NCI-H2081 (cell line): ENCODE results near the gene STK39.

ENCODE experiments used
- DNase-seq, 2 experiments: peaks; one replicate each; lab custom pipeline; 2025; lab: John Stamatoyannopoulos, UW

Gene STK39

DNA sequence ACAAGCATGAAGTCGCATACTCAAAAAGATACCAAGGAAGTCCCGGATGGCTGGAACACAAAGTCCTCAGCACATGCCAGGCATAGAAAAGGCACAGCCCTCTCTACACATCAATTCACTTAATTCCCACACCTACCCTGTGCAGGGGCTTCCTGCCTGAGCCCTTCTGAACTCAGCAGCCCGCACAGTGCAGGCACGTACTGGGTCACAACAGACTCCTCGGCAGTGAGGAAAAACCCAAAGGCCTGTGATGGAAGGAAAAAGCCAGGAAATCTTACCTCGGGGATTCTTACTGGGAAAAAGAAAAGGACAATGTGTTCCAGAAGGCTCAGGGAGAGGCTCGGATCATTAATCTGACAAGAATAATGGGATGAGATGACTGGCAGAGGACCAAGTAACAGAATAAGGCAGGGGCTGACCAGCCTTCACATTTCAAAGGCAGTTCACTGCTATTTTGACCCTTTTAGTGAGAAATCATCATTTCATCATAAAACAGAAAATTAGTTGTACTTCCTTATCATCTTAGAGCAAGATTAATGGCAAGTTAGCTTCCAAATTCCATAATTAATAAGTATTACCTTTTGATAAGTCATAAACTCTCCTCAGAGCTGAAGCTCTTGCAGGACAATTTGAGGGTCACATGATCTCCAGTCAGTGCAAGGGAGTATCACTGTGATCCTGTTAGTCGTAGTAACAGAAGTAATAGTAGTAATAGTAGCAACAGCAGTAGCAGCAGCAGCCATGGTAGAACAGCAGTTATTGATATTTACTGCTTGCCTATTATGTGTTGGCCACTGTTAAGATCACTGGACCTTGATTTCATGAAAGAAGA, 87.4 kb downstream of the STK39 start:
- DNase-seq: no peak

DNA sequence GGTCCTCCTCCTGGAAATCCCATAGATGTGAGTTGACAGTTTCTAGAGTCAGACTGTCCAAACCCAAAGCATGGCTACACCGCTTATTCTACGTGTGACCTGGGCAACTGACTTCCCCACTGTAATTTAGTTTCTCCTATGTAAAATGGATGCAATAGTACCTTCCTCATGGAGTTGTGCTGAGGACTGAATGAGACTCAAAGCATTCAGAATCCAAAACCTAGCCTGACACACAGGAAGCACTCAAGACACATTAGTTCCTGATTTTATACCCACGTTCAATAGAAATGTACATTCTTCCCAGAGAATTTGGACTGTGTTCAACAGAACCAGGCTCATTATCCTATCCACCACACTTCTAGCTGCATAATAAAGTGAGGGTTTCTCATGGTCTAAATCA, 88.8 kb downstream of the STK39 start:
- no peak for DNase-seq

DNA sequence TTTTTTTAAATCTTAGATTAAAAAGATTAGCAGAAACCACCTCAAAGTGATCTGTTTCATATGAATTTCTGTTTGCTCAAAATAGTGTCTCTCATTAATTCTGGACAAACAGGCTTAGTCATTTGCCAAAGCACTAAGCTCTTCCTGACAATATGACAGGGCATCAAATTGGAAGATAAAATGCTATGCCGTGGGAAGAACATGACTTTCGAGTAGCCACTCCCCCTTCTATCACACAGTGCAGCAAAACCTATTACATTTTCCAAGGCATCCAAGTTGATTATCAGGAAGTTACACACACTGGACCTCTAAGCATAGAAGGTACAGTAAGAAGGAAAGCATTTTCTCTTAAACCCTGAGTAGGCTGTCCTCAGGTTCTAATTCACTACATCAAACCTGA, 89.5 kb downstream of the STK39 start:
- no peak for DNase-seq

DNA sequence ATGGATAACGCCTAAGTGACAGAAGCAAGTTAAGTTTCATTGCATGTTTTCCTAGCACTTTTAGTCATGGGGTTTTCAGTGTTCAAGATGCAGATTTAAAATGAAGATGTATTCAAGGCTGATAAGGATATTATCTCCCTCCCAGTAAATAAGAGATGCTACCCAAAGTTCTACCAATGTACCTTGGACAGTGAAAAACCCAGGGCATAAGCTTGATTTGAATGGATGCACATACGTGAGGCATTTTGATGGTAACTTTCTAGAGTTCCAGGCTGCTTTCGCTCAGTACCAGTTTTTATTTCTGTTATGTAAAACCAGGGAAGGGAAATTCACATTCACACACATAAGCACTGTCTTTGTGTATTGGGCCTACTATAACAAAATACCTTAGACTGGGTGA, 90.3 kb downstream of the STK39 start:
- no peak for DNase-seq

DNA sequence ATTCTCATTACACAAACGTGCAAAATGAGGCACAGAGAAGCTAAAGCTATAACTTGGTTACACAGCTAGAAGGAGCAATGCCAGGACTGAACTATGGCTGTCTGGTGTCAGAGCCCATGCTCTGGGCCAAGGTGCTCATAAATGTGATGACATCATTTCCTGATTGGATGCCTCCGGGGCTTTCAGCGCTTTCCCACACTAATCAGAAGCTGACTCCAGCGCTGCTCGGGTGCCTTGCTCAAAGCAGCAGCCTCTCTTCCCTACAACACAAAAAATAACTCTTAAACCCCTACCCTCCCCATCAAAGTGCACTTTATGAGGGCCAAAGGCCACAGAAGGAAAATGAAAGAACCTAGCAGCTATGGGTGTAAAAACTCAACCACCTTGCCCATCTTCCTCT, 90.7 kb downstream of the STK39 start:
- DNase-seq: peak in 1 of 2 experiments; percentile 33

DNA sequence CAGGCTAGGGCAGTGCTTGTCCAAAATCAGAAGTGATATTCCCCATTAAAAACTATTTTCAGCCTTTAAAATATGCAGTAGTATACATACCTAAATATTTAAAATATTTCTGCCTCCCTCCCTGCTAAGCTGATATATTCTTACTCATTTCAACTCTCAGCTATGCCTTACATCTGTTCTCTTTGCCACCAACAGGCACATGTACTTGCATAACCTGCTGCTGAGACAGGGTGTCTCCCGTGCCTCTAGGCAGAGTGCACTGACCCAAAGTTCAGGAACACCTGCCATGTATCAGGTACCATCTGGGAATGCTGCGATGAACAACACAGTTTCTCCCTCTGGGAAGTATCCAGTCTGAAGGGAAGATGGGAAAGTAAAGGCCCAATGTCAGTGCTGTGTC, 91.7 kb downstream of the STK39 start:
- DNase-seq: no peak

DNA sequence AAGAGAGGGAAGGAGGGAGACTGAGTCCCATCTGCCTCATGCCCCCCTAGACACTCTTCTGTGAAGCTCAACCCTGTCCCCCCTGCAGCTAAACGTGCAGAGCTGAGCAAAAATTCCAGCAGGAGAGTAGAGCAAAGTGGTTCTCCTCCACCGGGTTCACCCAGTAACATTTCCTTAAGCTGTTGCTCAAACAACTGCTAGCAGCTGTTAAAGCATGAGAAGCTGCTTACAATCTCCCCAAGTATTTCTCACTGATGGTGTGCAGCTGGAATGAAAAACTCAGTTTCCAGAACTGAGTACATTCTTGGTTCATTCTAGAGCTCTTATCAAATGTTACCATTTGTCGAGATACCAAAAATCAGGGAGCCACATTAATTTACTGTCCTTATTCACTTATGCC, 92.3 kb downstream of the STK39 start:
- DNase-seq: no peak

DNA sequence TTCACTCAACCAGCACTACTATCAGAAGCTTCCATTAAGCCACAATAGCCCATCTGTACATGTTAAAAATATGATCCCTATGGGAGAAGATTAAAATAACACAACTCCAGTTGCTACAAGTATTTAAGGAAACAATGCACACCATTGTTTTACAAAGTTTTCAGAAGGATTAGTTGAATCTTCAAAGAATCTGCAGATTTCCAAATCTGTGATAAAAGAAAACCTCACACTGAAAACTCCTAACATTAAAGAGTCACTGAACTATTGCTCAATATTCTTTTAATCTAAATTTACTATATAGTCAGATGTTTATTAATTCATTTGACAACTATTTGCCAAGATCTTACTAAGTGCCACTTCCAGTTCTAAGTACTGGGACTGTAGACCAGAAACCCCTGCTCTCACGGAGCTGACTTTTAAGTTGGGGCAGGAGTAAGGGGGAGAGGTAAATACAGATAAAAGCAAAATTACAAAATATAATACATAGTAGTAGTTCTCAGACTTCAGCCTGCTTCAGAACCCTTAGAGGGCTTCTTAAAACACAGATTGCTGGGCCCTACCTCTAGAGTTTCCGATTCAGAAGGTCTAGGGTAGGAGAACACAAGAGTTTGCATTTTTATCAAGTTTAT, 94.4 kb downstream of the STK39 start:
- DNase-seq: no peak

DNA sequence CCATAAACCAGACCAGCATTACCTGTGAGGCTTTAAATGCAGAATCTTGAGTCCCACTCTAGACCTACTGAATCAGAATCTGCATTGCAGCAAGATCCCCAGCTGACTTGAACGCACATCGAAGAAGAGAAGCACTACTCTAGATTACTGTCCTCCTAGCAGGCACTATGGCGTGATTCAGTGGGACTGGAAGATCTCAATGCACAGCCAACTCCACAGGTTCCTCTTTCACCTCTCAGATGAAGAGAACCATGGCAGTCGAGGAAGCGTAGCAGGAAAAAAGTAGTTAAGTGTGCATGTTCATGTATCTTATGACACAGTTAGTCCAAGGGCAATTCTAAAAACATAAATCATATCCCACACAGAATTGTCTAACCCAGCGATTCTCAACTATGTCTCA, 97.4 kb downstream of the STK39 start:
- no peak for DNase-seq

DNA sequence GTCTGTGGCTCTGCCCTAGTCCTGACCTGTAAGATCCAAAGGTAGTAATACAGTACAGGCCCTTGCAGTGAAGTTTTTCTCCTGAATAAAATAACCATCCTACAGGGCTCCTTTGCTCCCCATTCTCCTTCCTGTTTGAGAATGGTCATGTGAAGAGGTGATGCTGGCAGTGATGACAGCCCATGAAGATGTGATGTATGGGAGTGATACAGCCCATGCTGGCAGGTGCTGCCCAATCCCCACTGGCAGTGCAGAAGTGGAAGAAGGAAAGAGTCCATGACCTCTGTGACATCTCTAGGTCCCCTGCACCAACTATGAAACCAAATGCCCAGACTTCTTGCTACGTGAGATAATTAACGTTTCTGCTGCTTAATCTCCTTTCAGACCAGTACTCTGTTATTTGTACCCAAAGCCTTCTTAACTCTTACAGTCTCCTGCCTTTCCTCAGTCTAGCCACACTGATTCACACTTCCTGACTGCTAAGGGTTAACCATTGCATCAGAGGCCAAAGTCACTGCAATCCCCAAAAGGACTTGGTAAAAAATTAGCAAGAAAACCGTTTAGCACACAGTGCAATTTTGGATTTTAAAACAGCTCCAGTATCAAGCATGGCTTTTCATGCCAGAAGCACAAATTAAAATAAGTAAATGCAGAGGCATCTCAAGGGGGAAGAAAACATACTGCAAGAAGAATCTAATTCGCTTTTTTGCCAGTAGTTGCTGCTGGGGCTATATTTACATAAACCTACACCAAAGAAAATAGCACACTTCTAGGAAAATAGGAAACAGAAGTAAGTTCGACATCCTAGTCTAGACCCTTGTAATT, 98.0 kb downstream of the STK39 start:
- no peak for DNase-seq

DNA sequence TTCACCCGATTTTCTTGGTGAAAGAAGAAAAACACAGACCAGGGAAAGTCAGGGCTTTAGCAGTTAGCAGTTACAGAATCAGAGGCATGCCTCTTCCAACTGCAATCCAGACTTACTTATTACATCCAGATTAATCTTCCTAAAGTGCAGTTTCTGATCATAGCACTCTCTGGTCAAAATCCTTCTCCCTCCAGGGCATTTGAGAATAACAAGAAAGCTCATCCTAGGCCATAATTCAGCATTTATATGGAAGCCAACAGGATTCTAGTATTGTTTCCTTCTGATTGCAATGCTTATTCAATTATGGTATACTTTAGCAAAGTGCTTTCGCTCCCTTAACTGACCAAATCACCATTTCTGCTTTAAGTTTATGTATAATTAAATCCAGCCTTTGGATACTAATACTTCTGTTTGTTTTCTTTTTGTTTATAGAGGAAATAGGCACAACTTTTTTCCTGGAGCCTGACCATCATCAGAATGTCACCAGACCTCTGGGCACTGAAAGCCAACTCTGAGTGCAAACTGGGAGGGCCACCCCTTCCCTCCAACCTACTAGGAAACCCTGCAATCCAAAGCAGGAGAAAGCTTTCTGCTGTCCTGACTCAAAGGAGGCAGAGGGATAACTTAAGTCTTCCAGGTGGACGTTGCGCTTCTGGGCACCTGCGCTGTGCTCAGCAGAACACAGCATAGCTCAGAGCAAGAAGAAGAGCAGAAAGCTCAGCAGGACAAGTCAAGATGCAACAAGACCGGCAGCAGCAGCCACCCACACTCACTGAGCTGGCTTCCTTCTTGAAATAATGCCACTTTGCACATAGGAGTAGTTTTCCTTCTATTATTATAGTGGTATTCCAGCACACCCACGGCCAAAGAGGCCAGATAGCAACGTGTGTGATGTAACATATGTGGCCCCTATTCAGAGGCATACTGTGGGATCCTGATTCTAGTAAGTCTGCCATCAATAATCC, 99.3 kb downstream of the STK39 start:
- DNase-seq: no peak

DNA sequence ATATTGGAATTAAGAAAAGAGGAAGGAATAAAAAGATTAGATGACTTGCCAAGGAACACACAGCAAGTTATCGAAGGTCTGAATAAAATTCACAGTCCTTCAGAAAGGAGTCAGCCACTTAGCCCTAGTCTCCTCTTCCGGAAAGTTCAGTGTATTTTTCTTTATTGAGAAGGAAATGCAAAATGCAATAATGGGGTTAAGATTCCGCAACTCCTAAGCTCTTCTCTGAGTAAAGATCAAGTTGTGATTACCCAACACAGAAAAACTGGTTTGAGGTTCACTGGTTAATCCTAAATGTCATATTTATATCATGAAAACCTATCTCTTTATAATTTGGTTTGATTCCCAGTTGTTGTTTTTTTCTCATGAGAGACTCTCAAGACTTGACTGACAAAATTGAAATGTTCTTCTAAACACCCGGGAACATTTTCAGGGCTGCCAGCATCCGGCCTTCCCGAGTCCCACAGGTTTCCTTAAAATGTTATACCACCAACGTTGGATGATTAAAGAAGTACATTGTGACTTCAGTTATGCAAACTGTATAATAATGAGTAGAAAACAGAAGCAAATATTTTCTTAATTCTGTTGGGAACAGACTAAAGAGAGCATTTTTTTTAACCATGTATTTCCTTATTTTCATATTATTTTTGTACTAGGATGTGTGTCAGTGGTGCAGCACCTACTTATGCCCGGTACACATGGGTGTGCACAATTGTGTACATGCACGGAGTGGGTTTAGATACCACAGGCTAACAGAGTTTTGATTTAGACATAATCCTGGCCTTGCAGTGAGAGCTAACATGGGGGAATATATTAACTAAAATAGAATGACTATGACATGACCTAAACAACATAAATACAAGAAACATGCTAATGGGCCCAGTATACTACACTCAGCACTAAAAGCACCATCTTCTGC, 100.2 kb downstream of the STK39 start:
- no peak for DNase-seq

DNA sequence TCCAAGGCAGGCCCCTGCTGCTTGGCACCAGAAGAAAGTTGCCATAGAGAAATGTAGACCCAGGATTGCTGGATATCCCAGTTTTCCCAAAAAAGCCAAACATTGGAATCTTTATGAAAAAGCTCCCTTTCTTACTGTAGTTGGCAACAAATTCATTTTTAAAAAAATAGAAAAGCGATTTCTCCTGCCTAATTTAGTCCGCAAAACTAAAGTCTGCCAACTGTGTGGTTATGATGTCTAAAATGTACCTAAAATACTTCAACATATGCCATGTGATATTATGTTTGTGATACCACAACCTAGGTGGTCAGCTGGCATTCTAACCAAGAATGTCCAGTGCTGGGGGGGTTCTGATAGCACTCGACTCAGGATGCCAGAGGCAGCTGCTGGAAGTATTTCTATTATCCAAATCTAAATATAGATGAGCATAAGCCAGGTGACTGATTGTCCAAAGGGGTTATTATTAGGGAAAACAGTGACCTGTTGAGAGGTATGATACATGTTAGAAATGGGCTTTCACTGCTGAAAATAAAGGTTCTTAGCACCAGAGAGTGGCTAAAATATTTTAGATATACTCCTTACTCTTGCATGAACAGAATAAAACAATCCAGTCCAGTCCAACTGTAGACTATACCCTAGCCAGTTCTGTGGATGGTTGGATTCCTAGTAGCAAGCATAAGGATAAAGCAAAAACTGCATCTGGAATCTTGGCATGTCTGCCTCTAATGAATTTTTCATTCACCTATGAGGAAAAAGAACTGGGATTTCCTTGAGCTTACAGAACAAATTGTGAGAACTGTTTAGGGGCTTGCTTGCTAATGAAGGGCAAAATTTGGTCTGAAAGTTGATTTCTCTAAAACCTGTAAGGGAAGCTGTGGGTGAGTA, 101.7 kb downstream of the STK39 start:
- DNase-seq: no peak

DNA sequence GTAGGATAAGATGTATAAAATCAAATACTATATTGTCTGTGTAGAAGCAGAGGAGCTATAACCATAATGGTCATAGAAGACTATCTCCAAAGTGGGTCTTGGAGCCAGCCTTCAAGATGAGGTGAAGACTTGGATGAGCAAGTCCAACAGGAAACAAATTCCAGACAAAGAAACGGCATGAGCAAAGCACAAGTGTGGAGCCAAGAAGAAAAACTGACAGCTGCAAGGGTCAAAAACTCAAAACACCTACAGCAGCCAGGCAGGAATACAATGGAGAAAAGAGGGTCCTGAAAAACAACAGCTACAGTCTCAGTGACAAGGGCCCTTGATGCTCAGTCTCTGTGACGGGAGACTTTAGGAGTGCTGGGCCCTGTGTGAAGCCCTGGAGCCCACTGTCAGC, 102.4 kb downstream of the STK39 start:
- DNase-seq: no peak

DNA sequence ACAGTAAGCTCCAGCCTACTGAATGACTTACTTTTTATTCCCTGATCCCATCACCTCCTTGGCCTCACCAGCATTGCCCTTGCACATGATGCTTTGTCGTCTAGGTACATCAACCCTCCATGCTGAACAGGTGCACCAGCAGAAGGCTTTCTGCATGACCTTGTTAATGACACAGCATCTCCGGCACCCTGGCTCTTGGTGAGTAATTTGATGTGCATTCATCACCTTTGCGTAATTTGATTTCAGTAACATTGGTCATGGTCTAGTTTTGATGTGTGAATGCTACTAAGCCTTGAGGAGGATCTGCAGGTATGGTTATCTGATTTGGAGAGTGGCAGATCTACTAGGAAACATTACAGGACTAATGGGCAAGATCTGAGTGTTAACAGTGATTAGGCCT, 103.6 kb downstream of the STK39 start:
- no peak for DNase-seq

DNA sequence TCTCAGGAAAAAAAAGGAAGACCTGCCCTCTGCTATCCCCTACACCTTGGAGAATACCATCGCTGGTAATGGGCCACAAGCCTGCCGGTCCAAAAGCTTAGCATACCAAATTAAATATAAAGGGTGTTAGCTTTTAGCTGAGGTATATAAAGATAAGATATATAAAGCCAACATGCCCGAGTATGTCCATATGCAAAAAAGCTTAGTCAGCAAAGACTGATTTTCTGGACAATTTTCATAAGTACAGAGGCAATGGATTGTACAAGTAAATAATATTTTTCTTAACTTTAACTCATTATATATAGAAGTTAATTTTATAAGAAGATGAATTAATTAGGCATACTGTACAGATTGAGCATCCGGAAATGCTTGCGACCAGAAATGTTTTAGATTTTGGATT, 106.5 kb downstream of the STK39 start:
- DNase-seq: no peak

DNA sequence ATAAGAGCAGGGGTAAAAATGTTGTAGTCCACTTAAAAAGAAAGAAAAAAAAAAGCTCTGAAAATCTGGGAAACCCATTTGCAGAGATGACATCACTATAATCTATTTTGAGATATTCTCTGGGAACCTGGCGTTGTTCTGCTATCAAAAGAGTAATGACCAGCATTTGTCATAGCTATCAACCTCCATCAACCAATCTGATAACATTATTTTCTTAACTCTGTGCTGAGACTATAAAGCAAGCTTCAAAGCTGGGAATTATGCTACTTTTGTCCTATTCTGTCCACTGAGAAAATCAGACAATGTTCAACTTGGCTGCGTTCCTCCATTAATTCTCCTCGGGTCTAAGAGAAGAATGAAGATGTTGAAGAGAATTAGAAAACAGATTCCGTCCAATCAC, 107.5 kb downstream of the STK39 start:
- DNase-seq: no peak

DNA sequence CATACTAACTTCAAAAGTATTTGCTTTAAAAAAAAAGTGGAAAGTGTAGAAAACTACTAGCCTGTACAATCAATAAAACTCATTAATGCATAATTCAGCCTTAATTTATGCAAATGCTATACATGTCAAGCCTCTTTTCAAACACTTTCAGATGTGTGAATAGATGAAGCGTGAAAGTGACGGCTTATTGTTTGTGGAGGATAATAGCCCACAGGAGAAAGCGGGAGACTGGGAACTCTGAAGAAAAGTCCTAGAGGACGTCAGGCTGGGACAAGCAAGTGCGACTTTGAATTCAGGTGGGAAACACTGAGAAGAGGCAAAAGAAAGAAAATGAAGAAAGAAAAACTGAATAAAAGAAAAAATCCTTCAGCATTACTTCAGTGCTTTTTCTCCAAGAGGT, 108.5 kb downstream of the STK39 start:
- DNase-seq: peak in 1 of 2 experiments; percentile 24

DNA sequence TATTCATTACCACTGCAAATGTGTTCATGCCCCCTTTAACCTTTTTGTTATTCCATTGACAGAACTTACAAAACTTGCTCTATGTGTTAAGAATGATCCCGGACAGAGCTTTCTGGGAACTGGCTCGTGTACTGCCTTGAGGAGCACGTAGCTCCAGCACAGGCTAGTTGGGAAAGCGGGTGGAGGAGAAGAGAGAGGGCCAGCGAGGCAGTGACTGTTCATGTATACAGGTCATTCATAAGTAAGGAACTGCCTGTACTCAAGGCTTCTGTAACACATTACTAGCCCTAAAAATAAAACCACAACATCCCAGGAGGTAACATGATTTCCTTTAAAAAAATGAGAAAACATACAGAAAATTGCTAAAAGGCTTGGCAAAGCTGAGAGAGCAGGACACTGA, 109.0 kb downstream of the STK39 start:
- no peak for DNase-seq
